Activated naive CD4-positive, alpha-beta T cell treated with anti-CD3 and anti-CD28 coated beads for 36 hours (primary cell): ENCODE results near the gene SEC61A2. TPM values are rescaled to one million over a fixed set of nuclear protein-coding genes. Genes with fewer than 3 reads are reported as not detected.

Experiments used
- CTCF ChIA-PET: fragments of 350-600 bp; sonication (Branson Sonifier 250); formaldehyde crosslinking; loops from one replicate; lab custom pipeline; 2021; ENCODE audit warnings: antibody characterized with exemption; lab: Charles Lee
- DNase-seq: peaks from one replicate; pipeline ENCODE4 v3.0.0-alpha.2; 2020
- H3K27ac Mint-ChIP-seq: one replicate; pipeline ENCODE4 v1.8.0; 2021; ENCODE audit warnings: mild to moderate bottlenecking, mixed read lengths
- H3K27me3 Mint-ChIP-seq: one replicate; pipeline ENCODE4 v1.8.0; 2021; ENCODE audit warnings: low read depth, mixed read lengths
- H3K36me3 Mint-ChIP-seq: one replicate; pipeline ENCODE4 v1.8.0; 2021; ENCODE audit warnings: low read depth, mixed read lengths
- H3K4me1 Mint-ChIP-seq: one replicate; pipeline ENCODE4 v1.8.0; 2021; ENCODE audit warnings: low read depth, mixed read lengths
- H3K4me3 Mint-ChIP-seq: one replicate; pipeline ENCODE4 v1.8.0; 2021; ENCODE audit warnings: mild to moderate bottlenecking, moderate library complexity, mixed read lengths
- H3K9me3 Mint-ChIP-seq: one replicate; pipeline ENCODE4 v1.8.0; 2021; ENCODE audit warnings: mixed read lengths
- intact Hi-C: fragments of 100-400 bp; cut with micrococcal nuclease; formaldehyde crosslinking; loops from one replicate; pipeline ENCODE4 v1.15.1; 2023
- microRNA-seq: library from miRNA; unstranded; fragments of <30 nt; microRNA quantifications from one replicate; pipeline ENCODE4 v1.2.0, GENCODE V29; 2022; ENCODE audit warnings: borderline microRNAs expressed, borderline replicate concordance
- total RNA-seq, 2 experiments: library from RNA; stranded (reverse); gene quantifications; one replicate each; pipeline ENCODE4 v1.2.3, GENCODE V29; 2021

SEC61A2 gene
- total RNA-seq, 2 experiments from 2014 or later, result 18.2 to 20.0 TPM

DNA sequence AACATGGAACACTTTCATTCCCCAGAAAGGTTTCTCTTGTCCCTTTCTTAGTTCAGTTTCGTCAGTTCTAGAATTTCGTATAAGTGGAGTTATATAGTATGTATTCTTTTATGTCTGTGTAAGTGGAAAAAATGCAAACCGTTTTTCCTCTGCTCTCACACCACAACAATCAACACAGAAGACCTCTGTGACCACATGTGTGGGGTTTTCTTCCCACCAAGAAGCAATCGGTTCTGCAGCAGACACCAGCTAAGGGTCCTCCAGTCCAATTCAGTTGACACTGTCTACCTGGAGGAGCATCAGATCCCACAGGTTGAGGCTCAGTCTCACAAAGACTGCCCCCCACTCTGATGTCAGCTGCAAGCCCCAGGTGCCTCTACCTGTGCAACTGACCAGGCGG lies 72.7 kb downstream of the SEC61A2 start:
- CTCF ChIA-PET, result interaction anchor here (1.1 to 3.4 kb wide), 2 partner anchors 13 to 15 kb away, joined by 3 to 15 read pairs; no protein-coding TSS in a partner anchor
- peaks cover 49% of the 10 kb centered on the region for H3K4me1 Mint-ChIP-seq
- H3K27me3 Mint-ChIP-seq, result no peaks in the 10 kb centered on the region
- no peaks in the 10 kb centered on the region for H3K9me3 Mint-ChIP-seq
- H3K27ac Mint-ChIP-seq, result no peak overlapping the region
- intact Hi-C loops, result no loop called here
- peaks cover 36% of the 10 kb centered on the region for H3K36me3 Mint-ChIP-seq
- no peak for DNase-seq
- no peak overlapping the region for H3K4me3 Mint-ChIP-seq

DNA sequence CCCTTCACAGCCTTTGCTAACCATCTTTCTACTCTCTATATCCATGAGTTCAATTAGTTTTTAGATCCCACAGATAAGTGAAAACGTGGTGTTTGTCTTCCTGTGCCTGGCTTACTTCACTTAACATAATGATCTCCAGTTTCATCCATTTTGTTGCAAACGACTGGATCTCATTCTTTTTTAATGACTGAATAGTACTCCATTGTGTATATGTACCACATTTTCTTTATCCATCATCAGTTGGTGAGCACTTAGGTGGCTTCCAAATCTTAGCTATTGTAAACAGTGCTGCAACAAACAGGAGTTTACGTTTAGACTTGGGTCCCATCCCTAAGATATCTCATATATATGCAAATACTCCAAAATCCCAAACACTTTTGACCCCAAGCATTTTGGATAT lies 75.6 kb downstream of the SEC61A2 start:
- DNase-seq, result no peak
- peaks cover 43% of the 10 kb centered on the region for H3K36me3 Mint-ChIP-seq
- CTCF ChIA-PET, result interaction anchor here (0.6 to 0.7 kb wide), 2 partner anchors 20 to 274 kb away, joined by 3 read pairs; no protein-coding TSS in a partner anchor
- peaks cover 35% of the 10 kb centered on the region for H3K4me1 Mint-ChIP-seq
- H3K27me3 Mint-ChIP-seq, result no peaks in the 10 kb centered on the region
- H3K27ac Mint-ChIP-seq, result no peak overlapping the region
- H3K9me3 Mint-ChIP-seq, result no peaks in the 10 kb centered on the region
- no peak overlapping the region for H3K4me3 Mint-ChIP-seq
- intact Hi-C loops, result no loop called here

DNA sequence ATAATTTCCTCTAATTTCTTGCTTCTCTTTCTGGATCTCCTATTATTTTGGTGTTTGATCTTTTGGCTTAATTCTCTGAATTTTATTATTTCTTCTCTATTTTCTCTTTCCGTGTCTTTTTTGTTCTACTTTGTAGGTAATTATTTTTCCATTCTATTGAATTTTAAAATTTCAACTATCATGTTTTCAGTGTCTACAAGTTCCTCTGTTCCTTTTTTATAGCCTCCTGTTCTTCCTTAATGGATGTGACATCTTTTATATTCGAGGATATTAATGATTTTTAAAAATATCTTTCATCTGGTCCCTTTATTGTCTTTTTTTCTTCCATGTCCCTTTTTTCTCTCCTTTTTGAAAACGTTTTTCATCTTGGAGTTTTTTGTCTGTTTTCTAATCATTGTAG lies 77.6 kb downstream of the SEC61A2 start:
- H3K36me3 Mint-ChIP-seq, result peaks cover 40% of the 10 kb centered on the region
- no peaks in the 10 kb centered on the region for H3K27me3 Mint-ChIP-seq
- intact Hi-C loops, result no loop called here

GRCh38 chr10:12208460-12208859 lies 79.0 kb downstream of the SEC61A2 start:
- H3K27ac Mint-ChIP-seq, result no peak overlapping the region
- no peaks in the 10 kb centered on the region for H3K9me3 Mint-ChIP-seq
- no peaks in the 10 kb centered on the region for H3K27me3 Mint-ChIP-seq
- intact Hi-C loops, result no loop called here
- no peak for DNase-seq
- CTCF ChIA-PET, result no interaction called here
- peaks cover 9% of the 10 kb centered on the region for H3K4me1 Mint-ChIP-seq
- H3K4me3 Mint-ChIP-seq, result no peak overlapping the region
- peaks cover 35% of the 10 kb centered on the region for H3K36me3 Mint-ChIP-seq

More for the DNA sequence above, 77.6 kb downstream of the SEC61A2 start:
- CTCF ChIA-PET, result no interaction called here
- H3K4me3 Mint-ChIP-seq, result no peak overlapping the region
- no peaks in the 10 kb centered on the region for H3K9me3 Mint-ChIP-seq
- DNase-seq, result no peak
- no peak overlapping the region for H3K27ac Mint-ChIP-seq
- H3K4me1 Mint-ChIP-seq, result peaks cover 19% of the 10 kb centered on the region

DNA sequence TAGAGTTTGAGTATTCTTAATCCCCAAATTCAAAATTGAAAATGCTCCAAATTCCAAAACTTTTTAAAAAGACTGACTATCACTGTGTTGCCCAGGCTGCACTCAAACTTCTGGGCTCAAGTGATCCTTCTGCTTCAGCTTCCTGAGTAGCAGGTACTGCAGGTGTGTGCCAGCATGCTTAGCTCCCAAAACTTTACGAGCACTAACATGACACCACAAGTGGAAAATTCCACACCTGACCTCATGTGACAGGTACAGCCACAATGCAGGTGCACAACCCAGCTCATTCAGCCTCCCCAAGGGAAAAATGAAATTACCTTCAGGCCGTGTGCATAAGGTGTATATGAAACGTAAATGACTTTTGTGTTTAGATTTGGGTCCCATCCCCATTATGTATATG lies 83.0 kb downstream of the SEC61A2 start:
- CTCF ChIA-PET, result interaction anchor here (0.6 to 1.5 kb wide), 4 partner anchors 9 to 474 kb away, joined by 3 to 4 read pairs (median 3); no protein-coding TSS in a partner anchor
- H3K9me3 Mint-ChIP-seq, result no peaks in the 10 kb centered on the region
- DNase-seq, result no peak
- H3K27ac Mint-ChIP-seq, result no peak overlapping the region
- H3K27me3 Mint-ChIP-seq, result no peaks in the 10 kb centered on the region
- peaks cover 13% of the 10 kb centered on the region for H3K4me1 Mint-ChIP-seq
- H3K36me3 Mint-ChIP-seq, result peaks cover 35% of the 10 kb centered on the region
- intact Hi-C loops, result loop anchor here (10.0 kb wide), 1 partner anchor 882 kb away; no protein-coding TSS in a partner anchor
- H3K4me3 Mint-ChIP-seq, result no peak overlapping the region

GRCh38 chr10:12213621-12214020 lies 84.1 kb downstream of the SEC61A2 start:
- no peak for DNase-seq

GRCh38 chr10:12214093-12214492 lies 84.6 kb downstream of the SEC61A2 start:
- no peaks in the 10 kb centered on the region for H3K27me3 Mint-ChIP-seq

More at GRCh38 chr10:12213621-12214020, 84.1 kb downstream of the SEC61A2 start:
- H3K27me3 Mint-ChIP-seq, result no peaks in the 10 kb centered on the region
- no peak overlapping the region for H3K27ac Mint-ChIP-seq
- H3K9me3 Mint-ChIP-seq, result no peaks in the 10 kb centered on the region
- intact Hi-C loops, result loop anchor here (1.0 to 10.0 kb wide), 5 partner anchors 272 to 881 kb away; no protein-coding TSS in a partner anchor
- H3K4me1 Mint-ChIP-seq, result peaks cover 10% of the 10 kb centered on the region
- no peak overlapping the region for H3K4me3 Mint-ChIP-seq
- peaks cover 33% of the 10 kb centered on the region for H3K36me3 Mint-ChIP-seq
- CTCF ChIA-PET, result interaction anchor here (0.6 to 2.6 kb wide), 10 partner anchors 11 to 689 kb away, joined by 3 to 15 read pairs (median 4); no protein-coding TSS in a partner anchor

DNA sequence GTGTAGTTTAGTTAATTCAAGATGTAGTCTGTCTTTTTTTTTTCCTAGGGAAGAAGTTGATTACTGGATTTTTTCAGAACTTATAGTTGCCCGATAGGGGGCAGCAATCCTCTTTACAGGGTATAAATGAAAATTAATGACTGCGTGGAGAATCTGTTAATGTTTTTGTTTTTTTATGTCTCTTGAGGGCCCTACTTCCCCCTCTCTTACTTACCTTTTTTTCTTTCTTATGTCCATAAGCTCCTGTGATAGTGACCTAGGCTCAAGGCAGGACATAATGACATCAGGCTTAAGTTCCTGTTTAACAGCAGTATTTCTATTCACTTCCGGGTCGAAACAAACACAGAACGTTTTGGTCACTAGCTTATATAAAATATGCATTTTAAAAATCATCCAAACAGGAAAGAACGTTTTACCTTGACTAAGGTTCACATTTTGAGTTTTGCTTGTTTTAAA lies 85.3 kb downstream of the SEC61A2 start:
- Mint-ChIP-seq H3K9me3 (no peaks in the 10 kb centered on the region), H3K4me1 (peaks cover 10% of the 10 kb centered on the region), H3K4me3 (peak overlapping the region; percentile 30), H3K27me3 (no peaks in the 10 kb centered on the region), H3K27ac (peak overlapping the region; percentile 74), H3K36me3 (peaks cover 36% of the 10 kb centered on the region)
- DNase-seq, result peak; percentile 64
- CTCF ChIA-PET, result interaction anchor here (0.6 to 2.6 kb wide), 38 partner anchors 9 to 885 kb away, joined by 3 to 15 read pairs (median 4); partner anchors contain the start of genes CDC123, NUDT5 and OPTN
- intact Hi-C loops, result loop anchor here (1.0 to 10.0 kb wide), 5 partner anchors 271 to 880 kb away; no protein-coding TSS in a partner anchor

More at GRCh38 chr10:12214093-12214492, 84.6 kb downstream of the SEC61A2 start:
- no peaks in the 10 kb centered on the region for H3K9me3 Mint-ChIP-seq
- intact Hi-C loops, result loop anchor here (1.0 to 10.0 kb wide), 5 partner anchors 271 to 881 kb away; no protein-coding TSS in a partner anchor
- no peak overlapping the region for H3K4me3 Mint-ChIP-seq
- DNase-seq, result no peak
- CTCF ChIA-PET, result interaction anchor here (0.6 to 2.6 kb wide), 31 partner anchors 10 to 886 kb away, joined by 3 to 15 read pairs (median 4); partner anchors contain the start of genes CDC123, NUDT5 and OPTN
- H3K27ac Mint-ChIP-seq, result no peak overlapping the region
- H3K36me3 Mint-ChIP-seq, result peaks cover 36% of the 10 kb centered on the region
- H3K4me1 Mint-ChIP-seq, result peaks cover 10% of the 10 kb centered on the region

Small RNA genes lying within 50 kb of the gene (microRNA-seq; reads per million reads assigned to microRNA genes)
- not detected for gene MIR548AK

Other genes with a start within 250 kb of the SEC61A2 start
- gene UPF2, start 86.9 kb upstream of the SEC61A2 start, total RNA-seq, result 10 to 100 TPM; 27.5 to 29.5 TPM
- 10 to 100 TPM; 17.0 to 20.1 TPM for gene DHTKD1, start 60.7 kb upstream of the SEC61A2 start, total RNA-seq
- gene NUDT5, start 66.2 kb downstream of the SEC61A2 start, total RNA-seq, result 100 to 1,000 TPM in 1 of 2 experiments, 10 to 100 TPM in 1; 97.1 to 100 TPM
- gene CDC123, start 66.5 kb downstream of the SEC61A2 start, total RNA-seq, result 100 to 1,000 TPM; 108 to 117 TPM
- 10 to 100 TPM in 1 of 2 experiments, 1 to 10 TPM in 1; 9.5 to 11.3 TPM for gene CAMK1D, start 219.9 kb downstream of the SEC61A2 start, total RNA-seq